GM19452 (cell line): ENCODE results near the gene ITFG1.
"Not testable (repeated sequence)": the region's sequence is repeated elsewhere in the genome, so short reads cannot be mapped to it uniquely, and the experiment has no call there.

Experiments
- ATAC-seq: cut with Tn5 transposase; IDR thresholded peaks from one replicate; pipeline ENCODE4 v1.9.1; 2021; ENCODE audit not compliant: unreplicated experiment

ITFG1 gene

DNA sequence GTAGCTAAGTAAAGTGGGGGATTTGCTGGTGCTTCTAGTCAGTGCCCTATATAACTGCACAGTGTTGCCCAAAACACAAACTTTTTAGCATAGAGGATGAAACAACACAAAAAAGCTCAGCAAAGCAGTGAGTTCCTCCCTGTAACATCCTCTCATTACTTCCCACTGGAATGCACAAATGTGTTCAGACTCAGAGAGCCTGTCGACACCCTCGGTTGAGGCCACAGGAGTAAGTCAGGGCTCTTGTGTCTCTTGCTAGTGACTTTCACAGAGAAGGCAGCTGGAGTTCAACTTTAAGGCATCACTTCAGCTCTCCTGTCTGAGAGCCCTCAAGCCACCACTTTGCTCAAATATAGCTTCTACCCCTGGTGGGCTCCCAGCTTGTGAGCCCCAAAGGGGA is 209.9 kb downstream of the ITFG1 start:
- ATAC-seq = no peak

DNA sequence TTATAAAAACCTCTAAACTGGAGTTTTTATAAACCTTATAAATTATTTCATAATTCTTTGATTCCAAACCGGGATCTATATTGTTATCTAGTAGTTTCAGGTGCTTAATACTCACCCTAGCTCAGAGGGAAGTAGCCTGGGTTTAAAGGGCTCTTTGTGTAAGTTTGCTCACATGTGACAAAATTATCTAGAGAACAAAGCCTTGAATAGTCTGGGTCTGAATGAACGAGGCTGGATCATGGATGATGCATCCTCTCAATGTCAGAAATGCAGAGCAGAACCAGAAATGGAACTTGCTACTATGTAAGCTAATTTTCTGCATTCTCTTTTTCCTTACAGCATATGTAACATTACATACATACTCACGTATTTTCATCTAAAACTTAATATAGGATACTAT is 213.2 kb downstream of the ITFG1 start:
- ATAC-seq = no peak

DNA sequence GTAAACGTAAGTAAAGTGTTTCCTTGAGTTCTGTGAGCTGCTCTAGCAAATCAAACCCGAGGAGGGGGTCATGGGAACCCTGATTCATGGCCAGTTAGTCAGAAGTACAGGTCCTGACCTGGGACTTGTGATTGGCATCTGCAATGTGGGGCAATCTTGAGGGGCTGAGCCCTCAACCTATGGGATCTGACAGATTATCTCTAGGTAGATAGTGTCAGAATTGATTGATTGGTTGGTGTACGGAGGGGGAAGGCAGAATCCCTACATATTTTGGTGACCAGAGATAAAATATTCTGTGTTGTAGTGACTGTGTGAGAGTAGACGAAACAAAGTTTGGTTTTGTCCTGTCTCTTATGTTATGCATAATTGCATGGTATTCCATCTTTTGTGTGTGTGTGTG is 216.7 kb downstream of the ITFG1 start:
- no peak for ATAC-seq

DNA sequence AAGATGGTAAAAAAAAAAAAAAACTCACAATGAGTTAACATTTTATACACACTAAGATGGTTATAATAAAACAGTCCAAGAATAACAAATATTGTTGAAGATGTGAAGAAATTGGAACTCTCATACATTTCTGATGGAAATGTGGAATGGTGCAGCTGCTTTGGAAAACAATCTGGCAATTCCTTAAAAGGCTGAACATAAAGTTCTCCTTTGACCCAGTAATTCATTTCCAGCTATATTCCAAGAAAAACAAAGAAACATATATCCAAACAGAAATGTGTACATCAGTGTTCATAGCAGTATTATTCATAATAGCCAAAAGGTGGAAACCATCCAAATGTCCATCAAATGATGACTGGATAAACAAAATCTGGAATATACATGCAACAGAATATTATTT is 219.8 kb downstream of the ITFG1 start:
- ATAC-seq = no peak

DNA sequence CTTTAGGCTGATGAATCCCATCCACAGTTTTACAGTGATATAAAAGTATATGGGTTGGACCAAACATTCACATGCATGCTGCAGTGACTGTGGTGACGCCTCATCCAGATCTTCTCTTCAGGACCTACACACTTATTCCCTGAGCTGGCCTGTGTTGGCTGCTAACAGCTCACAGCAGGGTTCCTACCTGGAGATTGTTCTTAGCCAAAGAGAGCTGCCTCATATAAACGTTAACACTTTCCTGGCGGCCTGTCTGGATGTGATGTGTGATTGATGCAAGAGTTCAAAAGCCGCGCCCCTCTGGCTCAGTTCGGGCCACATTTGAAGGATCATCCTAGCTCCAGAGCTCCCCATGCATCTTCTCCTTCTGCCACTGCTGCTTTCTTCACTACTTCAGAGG is 224.1 kb downstream of the ITFG1 start:
- ATAC-seq = no peak

DNA sequence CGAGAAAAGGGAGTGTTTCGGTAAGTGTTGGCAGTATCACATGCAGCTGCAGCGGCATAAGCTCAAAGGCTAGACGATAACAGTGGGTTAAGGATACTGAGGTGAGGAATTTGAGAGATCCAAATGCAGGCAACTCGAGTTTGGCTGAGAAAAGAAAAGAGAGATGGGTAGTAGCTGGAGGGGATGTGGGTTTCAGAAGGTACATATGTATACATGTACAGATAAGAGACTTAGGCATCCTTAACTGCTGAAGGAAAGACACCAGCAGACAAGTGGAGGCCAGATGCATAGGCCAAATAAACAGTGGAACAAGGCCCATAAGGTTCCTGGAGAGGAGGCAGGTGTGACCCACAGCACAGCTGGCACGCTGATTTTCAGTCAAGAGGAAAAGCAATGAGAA is 230.6 kb downstream of the ITFG1 start:
- ATAC-seq = no peak

DNA sequence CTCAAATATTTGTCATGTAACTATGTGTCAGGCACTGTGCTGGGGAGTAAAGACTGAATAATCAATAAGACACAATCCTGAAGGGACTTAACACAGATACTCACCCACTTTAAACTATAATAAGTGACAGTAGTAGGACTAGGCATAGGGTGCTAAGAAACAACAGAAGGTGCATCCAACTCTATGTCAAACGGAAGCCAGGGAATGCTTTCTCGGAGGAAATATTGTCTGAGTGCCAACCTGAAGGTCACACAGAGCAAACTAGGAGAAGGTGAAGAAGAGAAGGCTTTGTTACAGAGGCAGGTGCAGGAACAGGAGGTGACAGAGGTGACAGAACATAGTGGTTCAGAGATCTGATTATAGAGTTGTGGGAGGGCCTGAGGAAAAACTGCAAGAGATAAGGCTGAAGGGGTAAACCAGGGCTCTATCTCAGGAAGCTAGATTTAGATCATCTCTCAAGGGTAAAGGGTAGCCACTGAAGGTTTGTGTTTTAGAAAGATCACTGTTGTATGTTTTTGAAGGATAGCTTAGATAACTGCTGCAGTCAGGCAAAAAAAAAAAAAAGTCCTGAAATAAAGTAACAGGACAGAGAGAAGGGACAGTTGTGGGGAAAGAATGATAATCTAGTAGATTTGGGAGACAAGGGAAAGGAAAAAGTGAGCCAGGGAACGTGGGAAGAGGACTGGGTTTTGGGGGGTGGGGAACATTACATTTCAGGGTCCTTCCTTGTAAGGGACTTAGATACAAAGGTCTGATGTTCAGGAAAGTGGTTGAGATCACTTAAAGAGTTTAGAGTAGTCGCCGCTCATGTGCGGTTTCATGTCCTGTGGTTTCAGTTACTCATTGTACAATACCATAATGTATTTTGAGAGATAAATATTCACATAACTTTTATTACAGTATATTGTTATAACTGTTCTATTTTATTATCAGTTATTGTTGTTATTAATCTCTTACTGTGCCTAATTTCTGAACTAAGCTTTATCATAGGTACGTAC is 231.5 kb downstream of the ITFG1 start:
- no peak for ATAC-seq

DNA sequence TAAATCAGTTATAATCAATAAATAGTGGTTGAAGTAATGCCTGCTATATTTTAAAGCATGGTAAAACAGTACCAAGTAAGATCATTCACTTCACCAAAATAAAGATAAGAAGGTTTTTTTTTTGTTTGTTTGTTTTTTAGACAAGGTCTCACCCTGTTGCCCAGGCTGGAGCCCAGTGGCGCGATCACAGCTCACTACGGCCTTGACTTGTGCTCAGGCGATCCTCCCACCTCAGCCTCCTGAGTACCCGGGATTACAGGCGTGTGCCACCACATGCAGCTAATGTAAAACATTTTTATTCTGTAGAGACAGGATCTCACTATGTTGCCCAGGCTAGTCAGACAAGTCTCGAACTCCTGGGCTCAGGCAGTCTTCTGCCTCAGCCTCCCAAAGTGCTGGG is 232.6 kb downstream of the ITFG1 start:
- ATAC-seq = no peak

DNA sequence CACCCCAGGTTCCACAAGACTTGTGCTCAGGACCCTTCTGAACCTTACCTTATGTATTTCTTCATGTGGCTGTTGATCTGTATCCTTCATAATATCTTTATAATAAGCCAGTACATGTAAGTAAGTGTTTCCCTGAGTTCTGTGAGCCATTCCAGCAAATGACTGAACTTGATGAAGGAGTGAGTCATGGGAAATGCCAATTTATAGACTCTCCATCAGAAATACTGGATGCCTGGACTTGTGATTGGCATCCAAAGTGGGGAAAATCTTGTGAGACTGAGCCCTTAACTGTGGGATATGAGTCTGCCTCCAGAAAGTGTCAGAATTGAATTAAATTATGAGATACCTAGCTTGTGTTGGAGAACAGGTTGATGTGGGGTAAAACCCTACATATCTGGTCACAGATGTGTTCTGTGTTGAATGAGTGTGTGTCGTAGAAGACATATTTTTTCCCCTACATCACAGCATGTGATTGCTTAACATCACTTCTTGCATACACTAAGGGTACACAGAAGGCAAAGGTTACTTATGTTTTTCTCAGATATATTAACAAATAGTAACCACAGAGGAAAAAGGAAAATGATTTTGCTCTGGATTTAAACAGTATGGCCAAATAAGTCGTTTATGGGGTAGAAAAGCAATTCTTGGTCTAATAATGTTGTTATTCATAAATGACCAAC is 247.0 kb downstream of the ITFG1 start:
- ATAC-seq = no peak

DNA sequence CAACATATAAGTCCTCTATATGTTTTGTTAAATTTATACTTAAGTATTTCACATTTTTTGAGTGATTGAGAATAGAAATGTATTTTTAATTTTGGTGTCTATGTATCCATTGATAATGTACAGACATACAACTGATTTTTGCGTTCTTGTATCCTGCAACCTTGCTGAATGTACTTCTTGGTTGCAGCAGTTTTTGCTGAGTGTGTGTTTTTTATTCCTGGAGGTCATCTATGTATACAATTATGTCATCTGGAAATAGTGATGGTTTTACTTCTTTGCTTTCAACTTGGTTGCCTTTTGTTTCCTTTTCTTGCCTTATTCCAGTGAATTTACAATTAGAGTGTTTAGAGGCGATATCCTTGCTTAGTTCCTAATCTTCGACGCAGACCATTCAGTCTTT is 249.6 kb downstream of the ITFG1 start:
- ATAC-seq = no peak

DNA sequence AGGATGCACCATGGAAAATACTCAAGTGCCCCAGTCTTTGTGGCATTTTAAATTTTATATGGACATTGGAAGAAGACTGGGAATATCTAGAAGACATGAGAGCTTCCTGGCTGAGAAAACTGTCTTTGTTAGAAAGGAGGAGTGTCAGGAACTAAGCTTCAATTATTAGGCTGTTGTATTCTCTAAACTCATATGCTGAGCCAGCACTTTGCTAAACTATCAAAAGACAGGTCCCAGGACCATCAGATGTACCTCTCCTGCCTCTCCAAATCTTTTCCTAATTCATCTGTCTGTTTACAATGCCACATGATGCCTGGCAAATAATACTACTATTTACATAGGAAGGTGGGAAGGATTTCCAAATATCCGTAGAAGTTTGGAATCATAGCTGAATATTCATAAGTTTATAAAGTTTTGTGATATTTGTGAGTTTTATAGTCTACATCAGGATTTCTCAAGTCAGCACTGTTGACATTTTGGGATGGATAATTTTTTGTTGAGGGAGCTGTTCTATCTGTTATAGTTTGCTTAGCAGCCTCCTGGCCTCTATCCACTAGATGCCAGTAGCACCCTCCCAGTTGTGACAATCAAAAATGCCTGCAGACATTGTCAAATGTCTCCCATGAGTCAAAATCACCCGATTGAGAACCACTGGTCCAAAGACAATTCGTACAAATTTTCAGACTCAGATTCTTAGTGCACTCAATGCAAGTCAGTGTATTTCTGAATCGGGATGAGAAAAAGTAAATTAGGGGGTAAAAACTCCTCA is 255.9 kb downstream of the ITFG1 start:
- ATAC-seq = no peak

DNA sequence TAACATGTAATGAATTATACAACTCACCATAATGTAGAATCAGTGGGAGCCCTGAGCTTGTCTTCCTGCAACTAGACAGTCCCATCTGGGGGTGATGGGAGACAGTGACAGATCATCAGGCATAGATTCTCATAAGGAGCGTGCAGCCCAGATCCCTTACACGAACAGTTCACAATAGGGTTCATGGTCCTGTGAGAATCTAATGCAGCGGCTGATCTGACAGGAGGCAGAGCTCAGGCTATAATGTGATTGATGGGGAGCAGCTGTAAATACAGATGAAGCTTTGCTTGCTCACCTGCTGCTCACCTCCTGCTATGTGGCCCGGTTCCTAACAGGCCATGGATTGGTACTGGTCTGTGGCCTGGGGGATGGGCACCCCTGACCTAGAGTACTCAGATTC is 257.4 kb downstream of the ITFG1 start:
- not testable (repeated sequence) for ATAC-seq

DNA sequence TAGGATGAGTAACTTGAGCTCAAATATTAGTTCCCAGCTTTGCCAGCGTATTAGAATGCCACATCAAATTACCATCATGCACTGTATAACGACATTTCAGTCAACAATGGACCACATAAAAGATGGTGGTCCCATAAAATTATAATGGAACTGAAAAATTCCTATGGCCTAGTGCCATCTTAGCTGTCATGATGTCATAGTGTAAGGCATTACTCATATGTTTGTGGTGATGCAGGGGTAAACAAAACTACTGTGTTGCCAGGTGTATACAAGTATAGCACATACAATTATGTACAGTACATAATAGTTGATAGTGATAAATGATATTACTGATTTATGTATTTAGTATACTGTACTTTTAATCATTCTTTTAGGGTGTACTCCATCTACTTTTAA is 262.7 kb downstream of the ITFG1 start:
- no peak for ATAC-seq

DNA sequence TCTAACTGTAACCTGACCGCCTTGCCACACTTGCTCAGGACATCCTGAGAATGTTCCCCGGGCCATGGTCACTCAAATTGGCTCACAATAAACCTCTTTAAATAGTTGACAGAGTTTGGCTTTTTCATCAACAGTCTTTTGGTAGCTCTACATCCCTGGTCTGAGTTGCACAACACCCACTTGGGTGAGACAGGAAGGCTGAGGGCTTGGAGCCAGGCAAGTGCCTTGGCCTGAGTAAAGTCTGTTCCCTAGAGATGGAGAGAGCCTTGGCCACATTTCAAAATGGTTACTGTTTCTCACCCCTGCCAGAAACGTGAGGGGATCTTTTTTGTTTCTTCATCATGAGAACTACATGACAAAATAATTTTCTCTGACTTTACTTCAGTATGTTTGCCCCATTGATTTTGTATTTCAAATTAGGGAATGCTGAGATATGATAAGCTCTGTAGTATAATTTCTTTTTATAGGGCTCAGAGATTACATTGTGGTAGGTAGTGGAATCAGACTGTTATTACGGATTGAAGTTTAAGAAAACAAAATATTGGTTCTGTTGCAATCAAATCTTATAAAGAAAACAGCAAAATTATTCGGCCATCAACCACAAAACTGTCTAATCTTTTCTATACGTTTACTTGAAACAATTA is 263.2 kb downstream of the ITFG1 start:
- no peak for ATAC-seq

DNA sequence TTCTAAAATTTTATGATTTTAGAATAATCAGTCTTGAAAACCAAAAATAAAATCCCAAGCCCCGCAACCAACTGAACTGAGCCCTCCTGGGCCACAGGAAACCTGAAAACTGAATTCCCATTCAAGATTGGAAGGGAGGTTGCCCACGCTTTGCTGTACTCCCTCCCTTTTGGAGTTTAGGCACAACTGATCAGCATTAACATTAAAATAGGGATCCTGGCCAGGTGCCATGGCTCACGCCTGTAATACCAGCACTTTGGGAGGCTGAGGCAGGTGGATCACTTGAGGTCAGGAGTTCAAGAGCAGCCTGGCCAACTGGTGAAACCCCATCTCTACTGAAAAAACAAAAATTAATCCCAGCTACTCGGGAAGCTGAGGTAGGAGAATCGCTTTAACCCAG is 264.4 kb downstream of the ITFG1 start:
- ATAC-seq = no peak

DNA sequence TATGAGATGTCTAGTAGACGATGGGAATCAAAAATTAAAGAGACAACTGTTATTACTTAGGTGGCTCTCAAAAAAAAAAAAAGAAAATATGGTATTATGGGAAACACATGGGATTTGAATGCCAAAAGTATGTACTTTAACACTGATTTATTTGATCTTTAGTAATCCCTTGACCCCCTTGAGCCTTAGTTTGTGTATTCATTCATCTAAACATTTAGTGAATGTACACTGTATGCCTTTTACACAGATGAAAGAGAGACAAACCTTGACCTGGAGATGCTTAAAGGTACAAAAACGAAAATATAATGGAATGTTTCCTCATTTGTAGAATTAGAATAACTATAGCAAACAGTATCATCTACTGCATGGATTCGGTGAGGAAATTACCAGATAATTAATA is 278.5 kb downstream of the ITFG1 start:
- ATAC-seq = no peak

DNA sequence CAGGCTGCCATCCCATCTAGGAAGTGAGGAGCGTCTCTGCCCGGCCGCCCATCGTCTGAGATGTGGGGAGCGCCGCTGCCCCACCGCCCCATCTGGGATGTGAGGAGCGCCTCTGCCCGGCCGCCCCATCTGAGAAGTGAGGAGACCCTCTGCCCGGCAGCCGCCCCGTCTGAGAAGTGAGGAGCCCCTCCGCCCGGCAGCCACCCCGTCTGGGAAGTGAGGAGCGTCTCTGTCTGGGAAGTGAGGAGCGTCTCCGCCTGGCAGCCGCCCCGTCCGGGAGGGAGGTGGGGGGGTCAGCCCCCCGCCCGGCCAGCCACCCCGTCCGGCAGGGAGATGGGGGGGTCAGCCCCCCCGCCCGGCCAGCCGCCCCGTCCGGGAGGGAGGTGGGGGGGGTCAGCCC is 279.8 kb downstream of the ITFG1 start:
- ATAC-seq = not testable (repeated sequence)

DNA sequence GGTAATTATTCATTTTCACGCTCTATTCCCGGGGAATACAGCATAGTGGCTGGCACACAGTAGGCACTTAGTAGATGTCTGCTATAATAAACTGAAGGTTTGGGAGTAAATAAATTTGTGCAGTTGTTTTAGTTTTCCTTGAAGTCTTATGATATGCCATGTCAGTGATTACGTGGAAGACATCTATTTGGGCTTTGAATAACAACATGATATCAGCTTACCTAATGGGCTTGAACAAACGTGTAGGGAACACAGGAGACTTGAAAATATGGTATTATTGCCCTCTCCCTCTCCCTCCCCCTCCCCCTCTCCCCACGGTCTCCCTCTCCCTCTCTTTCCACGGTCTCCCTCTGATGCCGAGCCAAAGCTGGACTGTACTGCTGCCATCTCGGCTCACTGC is 280.8 kb downstream of the ITFG1 start:
- no peak for ATAC-seq

DNA sequence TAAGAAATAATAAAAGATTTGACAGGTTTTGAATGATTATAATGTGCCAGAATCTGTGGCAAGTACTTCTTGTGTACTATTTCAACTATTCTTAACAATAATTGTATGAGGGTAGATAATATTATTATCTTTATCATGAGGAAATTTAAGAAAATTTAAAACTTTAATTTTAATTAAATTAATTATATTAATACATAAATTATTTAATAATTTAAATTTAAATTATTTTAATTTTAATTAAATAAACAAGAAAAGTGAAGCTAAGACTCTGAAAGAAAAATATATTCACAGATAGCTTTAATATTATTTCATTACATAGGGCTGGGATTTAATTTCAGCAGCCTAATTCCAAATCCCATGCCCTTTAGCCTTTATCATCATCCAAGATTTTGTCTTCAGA is 285.7 kb downstream of the ITFG1 start:
- ATAC-seq = no peak

DNA sequence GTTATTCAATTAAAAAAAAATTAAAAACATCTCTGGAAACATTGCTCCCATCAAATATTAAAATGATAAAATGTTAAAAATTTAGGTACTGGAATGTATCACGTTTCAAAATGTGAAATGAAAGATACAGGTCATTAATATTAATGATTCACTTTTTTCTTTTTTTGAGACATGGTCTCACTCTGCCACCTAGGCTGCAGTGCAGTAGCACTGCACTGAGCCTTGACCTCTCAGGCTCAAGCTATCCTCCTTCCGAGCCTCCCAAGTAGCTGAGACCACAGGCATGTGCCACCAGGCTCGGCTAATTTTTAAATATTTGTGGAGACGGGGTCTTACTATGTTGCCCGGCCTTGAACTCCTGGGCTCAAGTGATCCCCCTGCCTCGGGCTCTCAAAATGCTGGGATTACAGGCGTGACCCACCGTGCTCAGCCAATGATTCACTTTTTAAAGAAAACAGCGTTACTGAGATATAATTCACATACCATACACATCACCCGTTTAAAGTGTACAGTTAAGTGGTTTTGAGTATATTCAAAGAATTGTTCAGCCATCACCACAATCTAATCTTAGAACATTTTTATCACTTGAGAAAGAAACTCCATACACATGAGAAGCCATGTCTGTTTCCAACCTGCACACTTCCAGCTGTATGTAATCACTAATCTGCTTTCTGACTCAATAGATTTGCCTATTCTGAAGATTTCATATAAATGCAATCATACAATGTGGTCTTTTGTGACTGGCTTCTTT is 298.0 kb downstream of the ITFG1 start:
- ATAC-seq = no peak
